ENCODE data around the gene APOLD1. TPM values are rescaled to one million over a fixed set of nuclear protein-coding genes. Genes with fewer than 3 reads are reported as not detected.
"Not testable (repeated sequence)": the region's sequence is repeated elsewhere in the genome, so short reads cannot be mapped to it uniquely, and the experiment has no call there.

APOLD1 gene
- polyA plus RNA-seq, 6 donors from 2014 or later = 0.51 to 2.0 (median 1.1) TPM; not detected in 1

- H3K4me3 Mint-ChIP-seq = no peak overlapping the region
- no peaks in the 10 kb centered on the region for H3K9me3 Mint-ChIP-seq
- H3K36me3 Mint-ChIP-seq = no peaks in the 10 kb centered on the region
- peaks cover 0 to 18% (median 11%) of the 10 kb centered on the region in 3 donors for H3K4me1 Mint-ChIP-seq
- no peak for DNase-seq
- no peak for ATAC-seq (ENCODE audit: low read depth in 2 of 2)
- no peaks in the 10 kb centered on the region for H3K27me3 Mint-ChIP-seq
- H3K27ac Mint-ChIP-seq = peak overlapping the region in 1 of 6 donors; percentile 40
Measured at GRCh38 chr12:12791756-12792369, 6.4 kb downstream of the APOLD1 start.

- no peaks in the 10 kb centered on the region for H3K36me3 Mint-ChIP-seq
- H3K27me3 Mint-ChIP-seq = no peaks in the 10 kb centered on the region
- no peak overlapping the region for H3K4me3 Mint-ChIP-seq
- ATAC-seq (ENCODE audit: low read depth in 2 of 2) = no peak
- H3K4me1 Mint-ChIP-seq = peaks cover 1 to 16% (median 11%) of the 10 kb centered on the region in 3 donors
- no peak for DNase-seq
- no peaks in the 10 kb centered on the region for H3K9me3 Mint-ChIP-seq
- peak overlapping the region in 1 of 6 donors; percentile 40 for H3K27ac Mint-ChIP-seq
Measured at GRCh38 chr12:12792421-12792820, 7.0 kb downstream of the APOLD1 start.

- ATAC-seq (ENCODE audit: low read depth in 2 of 2) = no peak
- Mint-ChIP-seq H3K27ac (no peak overlapping the region), H3K4me3 (no peak overlapping the region), H3K36me3 (no peaks in the 10 kb centered on the region), H3K27me3 (no peaks in the 10 kb centered on the region), H3K9me3 (no peaks in the 10 kb centered on the region), H3K4me1 (peaks cover 0 to 4% (median 0%) of the 10 kb centered on the region in 3 donors)
- no peak for DNase-seq
Measured at GRCh38 chr12:12794686-12795085, 9.2 kb downstream of the APOLD1 start.

- Mint-ChIP-seq H3K27me3 (no peaks in the 10 kb centered on the region), H3K36me3 (no peaks in the 10 kb centered on the region), H3K9me3 (no peaks in the 10 kb centered on the region), H3K4me1 (peaks cover 0 to 4% (median 0%) of the 10 kb centered on the region in 3 donors), H3K27ac (no peak overlapping the region), H3K4me3 (no peak overlapping the region)
- DNase-seq (no peak), ATAC-seq (ENCODE audit: low read depth in 2 of 2) (no peak)
Measured at GRCh38 chr12:12796171-12796570, 10.7 kb downstream of the APOLD1 start.

GRCh38 chr12:12796928-12797793, 11.7 kb downstream of the APOLD1 start:
- Mint-ChIP-seq H3K36me3 (no peaks in the 10 kb centered on the region), H3K4me1 (peaks cover 2 to 5% (median 3%) of the 10 kb centered on the region in 3 donors), H3K9me3 (no peaks in the 10 kb centered on the region), H3K27me3 (no peaks in the 10 kb centered on the region), H3K4me3 (no peak overlapping the region), H3K27ac (peak overlapping the region in 3 of 6 donors; percentile 1 to 48 (median 10))
- DNase-seq = no peak
- ATAC-seq (ENCODE audit: low read depth in 2 of 2) = no peak

- H3K27ac Mint-ChIP-seq = peak overlapping the region in 3 of 6 donors; percentile 5 to 64 (median 15)
- ATAC-seq (ENCODE audit: low read depth in 2 of 2) = no peak
- no peak for DNase-seq
- no peaks in the 10 kb centered on the region for H3K27me3 Mint-ChIP-seq
- H3K4me1 Mint-ChIP-seq = peaks cover 5 to 9% (median 9%) of the 10 kb centered on the region in 3 donors
- no peaks in the 10 kb centered on the region for H3K36me3 Mint-ChIP-seq
- H3K4me3 Mint-ChIP-seq = no peak overlapping the region
- no peaks in the 10 kb centered on the region for H3K9me3 Mint-ChIP-seq
Measured at GRCh38 chr12:12797794-12798152, 12.3 kb downstream of the APOLD1 start.

GRCh38 chr12:12798480-12798879, 13.0 kb downstream of the APOLD1 start:
- no peaks in the 10 kb centered on the region for H3K36me3 Mint-ChIP-seq
- no peak overlapping the region for H3K4me3 Mint-ChIP-seq
- peaks cover 9 to 16% (median 14%) of the 10 kb centered on the region in 3 donors for H3K4me1 Mint-ChIP-seq
- ATAC-seq (ENCODE audit: low read depth in 2 of 2) (no peak), DNase-seq (no peak)
- no peak overlapping the region for H3K27ac Mint-ChIP-seq
- H3K9me3 Mint-ChIP-seq = no peaks in the 10 kb centered on the region
- H3K27me3 Mint-ChIP-seq = no peaks in the 10 kb centered on the region

GRCh38 chr12:12799163-12799920, 13.9 kb downstream of the APOLD1 start:
- Mint-ChIP-seq H3K9me3 (no peaks in the 10 kb centered on the region), H3K36me3 (no peaks in the 10 kb centered on the region), H3K4me1 (peaks cover 9 to 17% (median 14%) of the 10 kb centered on the region in 3 donors), H3K27ac (peak overlapping the region in 2 of 6 donors; percentile 49 to 81), H3K27me3 (no peaks in the 10 kb centered on the region), H3K4me3 (peak overlapping the region in 1 of 8 donors; percentile 1)
- DNase-seq = no peak
- ATAC-seq (ENCODE audit: low read depth in 2 of 2) = no peak

GRCh38 chr12:12800406-12801180, 15.1 kb downstream of the APOLD1 start:
- H3K27me3 Mint-ChIP-seq = no peaks in the 10 kb centered on the region
- peak overlapping the region in 2 of 6 donors; percentile 55 to 69 for H3K27ac Mint-ChIP-seq
- no peak overlapping the region for H3K4me3 Mint-ChIP-seq
- ATAC-seq (ENCODE audit: low read depth in 2 of 2) (no peak), DNase-seq (no peak)
- peaks cover 17 to 18% (median 18%) of the 10 kb centered on the region in 3 donors for H3K4me1 Mint-ChIP-seq
- H3K36me3 Mint-ChIP-seq = no peaks in the 10 kb centered on the region
- no peaks in the 10 kb centered on the region for H3K9me3 Mint-ChIP-seq

GRCh38 chr12:12801656-12802055, 16.2 kb downstream of the APOLD1 start:
- H3K4me1 Mint-ChIP-seq = peaks cover 24 to 27% (median 26%) of the 10 kb centered on the region in 3 donors
- not testable (repeated sequence) for H3K27ac Mint-ChIP-seq; DNase-seq; ATAC-seq (ENCODE audit: low read depth in 2 of 2); H3K4me3 Mint-ChIP-seq; H3K36me3 Mint-ChIP-seq; H3K9me3 Mint-ChIP-seq; H3K27me3 Mint-ChIP-seq

GRCh38 chr12:12803186-12803585, 17.7 kb downstream of the APOLD1 start:
- peaks cover 28 to 42% (median 39%) of the 10 kb centered on the region in 3 donors for H3K4me1 Mint-ChIP-seq
- no peaks in the 10 kb centered on the region for H3K9me3 Mint-ChIP-seq

GRCh38 chr12:12804011-12804410, 18.6 kb downstream of the APOLD1 start:
- no peaks in the 10 kb centered on the region for H3K27me3 Mint-ChIP-seq
- peaks cover 32 to 49% (median 47%) of the 10 kb centered on the region in 3 donors for H3K4me1 Mint-ChIP-seq
- no peaks in the 10 kb centered on the region for H3K36me3 Mint-ChIP-seq
- peak overlapping the region in 3 of 6 donors; percentile 69 to 100 (median 98) for H3K27ac Mint-ChIP-seq
- ATAC-seq (ENCODE audit: low read depth in 2 of 2) = no peak
- H3K9me3 Mint-ChIP-seq = no peaks in the 10 kb centered on the region
- no peak for DNase-seq
- no peak overlapping the region for H3K4me3 Mint-ChIP-seq

More at GRCh38 chr12:12803186-12803585, 17.7 kb downstream of the APOLD1 start:
- no peak for ATAC-seq (ENCODE audit: low read depth in 2 of 2)
- DNase-seq = no peak
- H3K27ac Mint-ChIP-seq = peak overlapping the region in 5 of 6 donors; percentile 18 to 87 (median 56)
- H3K4me3 Mint-ChIP-seq = no peak overlapping the region
- H3K36me3 Mint-ChIP-seq = no peaks in the 10 kb centered on the region
- H3K27me3 Mint-ChIP-seq = no peaks in the 10 kb centered on the region
